HTERT RPE-1 (cell line): ENCODE results near the gene PSMA1.
"Not testable (repeated sequence)": the region's sequence is repeated elsewhere in the genome, so short reads cannot be mapped to it uniquely, and the experiment has no call there.

Source experiments
- in situ Hi-C: fragments of 300-500 bp; cut with MboI; formaldehyde crosslinking; loops from 4 replicates; pipeline ENCODE4 v1.14.3; 2020; ENCODE audit warnings: low sequenced_read_pairs

Gene PSMA1

DNA sequence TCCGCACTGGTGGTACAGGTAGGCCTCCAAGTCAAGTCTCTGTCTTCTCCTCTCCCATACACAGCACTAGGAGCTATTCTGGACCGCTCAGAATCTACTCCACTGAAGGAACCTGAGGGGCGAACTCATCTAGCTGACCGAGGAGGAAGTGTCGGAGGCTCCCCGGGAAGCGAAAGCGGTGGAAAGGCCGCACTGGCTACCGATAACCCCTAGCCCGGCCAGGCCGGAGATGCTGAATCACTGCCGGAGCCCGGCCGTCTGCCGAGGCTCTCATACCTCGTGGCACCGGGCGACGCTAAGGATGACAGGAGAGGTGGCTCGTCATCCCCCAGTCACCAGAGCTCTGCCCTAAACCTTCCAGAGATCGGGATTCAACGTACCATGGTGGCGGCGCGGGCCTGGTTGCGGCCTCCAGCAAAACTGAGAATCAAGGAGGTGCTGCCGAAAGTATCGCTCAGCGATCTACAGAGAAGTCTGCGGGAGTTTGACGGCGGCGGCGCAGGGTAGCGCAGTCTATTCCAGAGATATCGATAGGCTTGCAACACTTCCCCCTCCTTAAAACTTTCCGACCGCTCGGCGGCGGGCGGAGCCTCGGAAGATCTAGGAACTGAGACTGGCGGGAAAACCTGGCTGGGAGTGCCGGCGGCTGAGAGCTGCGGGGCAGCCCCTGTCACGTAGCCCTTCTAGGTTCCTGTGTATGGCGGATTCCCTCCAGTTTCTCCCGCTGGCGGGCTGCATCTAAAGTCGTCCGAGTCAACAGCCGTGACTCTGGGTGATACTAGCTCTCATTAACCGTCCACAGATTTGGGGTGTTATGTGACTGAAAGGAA lies at the start of gene PSMA1:
Gene PSMA1 (minus strand): TSS at position 470 of the 830 bp plus-strand sequence. CDS start 87 bp downstream, at position 383.
- in situ Hi-C loops = no loop called here

DNA sequence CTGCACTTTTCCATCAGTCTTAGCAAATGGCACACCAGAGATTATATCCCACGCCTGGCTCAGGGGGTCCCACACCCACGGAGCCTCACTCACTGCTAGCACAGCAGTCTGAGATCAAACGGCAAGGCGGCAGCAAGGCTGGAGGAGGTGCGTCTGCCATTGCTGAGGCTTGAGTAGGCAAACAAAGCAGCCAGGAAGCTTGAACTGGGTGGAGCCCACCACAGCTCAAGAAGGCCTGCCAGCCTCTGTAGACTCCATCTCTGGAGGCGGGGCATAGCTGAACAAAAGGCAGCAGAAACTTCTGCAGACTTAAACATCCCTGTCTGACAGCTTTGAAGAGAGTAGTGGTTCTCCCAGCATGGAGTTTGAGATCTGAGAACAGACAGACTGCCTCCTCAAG lies 49.3 kb upstream of the PSMA1 start:
- in situ Hi-C loops = not testable (repeated sequence)

DNA sequence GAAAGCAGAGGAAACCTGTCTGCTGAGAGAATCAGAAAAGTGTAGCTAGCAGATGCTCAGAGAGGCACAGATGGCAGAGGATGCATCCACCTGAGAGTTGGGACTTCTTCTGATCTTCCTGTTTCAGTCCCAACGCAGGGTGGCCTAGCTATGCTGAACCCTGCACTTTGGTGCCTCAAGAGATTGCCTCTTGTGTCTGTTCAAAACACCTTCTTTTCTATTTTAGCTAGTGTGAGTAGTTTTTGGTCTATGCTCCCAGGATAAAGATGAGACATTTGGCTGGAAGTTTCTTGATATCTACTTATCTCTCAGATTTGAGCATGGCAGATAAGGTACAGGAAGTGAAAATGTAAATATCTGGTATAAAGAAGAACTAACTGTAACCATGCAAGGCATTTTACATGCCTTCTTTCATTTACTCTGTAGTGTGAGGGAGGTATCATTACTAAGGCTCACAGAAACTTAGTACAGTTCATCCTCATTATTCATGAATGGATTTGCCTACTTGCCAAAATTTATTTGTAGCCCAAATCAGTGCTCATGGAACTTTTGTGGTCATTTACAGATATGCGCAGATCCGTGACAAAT lies 47.0 kb upstream of the PSMA1 start:
- in situ Hi-C loops = no loop called here

DNA sequence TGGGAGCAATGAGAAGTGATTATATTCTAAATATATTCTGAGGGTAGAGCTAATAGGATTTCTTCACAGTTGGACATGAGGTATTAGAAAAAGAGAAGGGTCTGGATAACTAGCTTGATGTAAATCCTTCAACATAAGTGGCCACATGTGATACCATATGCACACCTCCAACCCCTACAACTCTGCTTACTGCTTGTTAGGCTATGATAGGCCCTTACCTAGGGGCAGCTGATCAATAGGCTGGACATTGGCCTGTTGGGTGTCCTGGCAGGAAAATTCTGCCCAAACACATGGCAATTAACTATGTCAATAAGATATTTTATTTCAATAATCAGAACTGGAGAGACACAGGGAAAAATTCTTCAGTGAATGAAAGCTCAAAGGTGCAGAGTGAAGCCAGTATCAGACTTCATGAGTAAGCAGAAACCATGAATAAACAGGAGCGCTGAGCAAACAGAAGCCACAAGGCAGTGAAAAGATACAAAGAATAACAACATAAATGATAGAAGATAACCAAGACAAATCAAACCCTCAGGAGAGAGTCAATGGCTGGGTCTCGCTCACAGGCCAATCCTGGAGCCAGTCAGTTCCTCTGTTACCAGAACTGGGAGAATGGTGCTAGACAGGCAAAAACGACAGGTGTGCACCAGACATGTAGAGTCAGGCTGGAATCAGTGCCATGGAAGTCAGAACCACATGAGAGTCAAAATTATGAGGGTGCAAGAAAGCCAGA lies 46.3 kb upstream of the PSMA1 start:
- in situ Hi-C loops = no loop called here

DNA sequence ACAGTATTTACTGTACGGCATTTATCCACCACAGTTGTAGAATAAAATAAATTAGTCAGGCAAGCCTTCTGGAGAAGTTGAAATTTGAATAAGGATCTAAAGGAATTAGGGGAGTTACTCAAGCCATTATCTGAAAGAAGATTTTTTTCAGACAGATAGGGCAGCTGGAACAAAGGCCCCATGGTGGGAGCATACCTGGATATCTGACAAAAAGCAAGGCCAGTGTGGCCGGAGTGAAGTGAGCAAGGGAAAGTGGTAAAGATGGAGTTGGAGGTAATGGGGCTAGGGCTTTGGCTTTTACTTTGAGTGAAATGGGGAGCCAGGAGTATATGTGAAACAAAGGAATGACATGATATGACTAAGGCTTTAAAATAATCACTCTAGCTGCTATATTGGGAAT lies 45.7 kb upstream of the PSMA1 start:
- in situ Hi-C loops = no loop called here

DNA sequence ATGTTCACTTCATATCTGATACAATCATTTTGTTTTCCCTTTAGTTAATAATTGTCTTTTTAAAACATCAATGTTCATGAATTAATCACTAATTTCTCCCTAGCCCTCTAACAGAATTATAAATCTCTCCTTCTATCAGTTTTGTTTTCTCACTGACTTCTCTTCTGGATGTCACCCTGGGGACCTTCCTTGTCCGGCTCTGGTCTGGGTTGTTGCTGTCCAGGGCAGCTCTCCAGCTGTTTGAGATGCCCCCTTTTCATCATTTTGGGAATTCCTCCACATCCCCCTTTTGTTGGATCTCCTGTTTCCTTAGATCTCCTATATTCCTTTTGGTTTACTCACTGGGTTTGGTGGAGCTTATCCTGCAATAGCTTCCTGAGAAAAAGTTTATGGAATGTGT lies 35.6 kb upstream of the PSMA1 start:
- in situ Hi-C loops = no loop called here

DNA sequence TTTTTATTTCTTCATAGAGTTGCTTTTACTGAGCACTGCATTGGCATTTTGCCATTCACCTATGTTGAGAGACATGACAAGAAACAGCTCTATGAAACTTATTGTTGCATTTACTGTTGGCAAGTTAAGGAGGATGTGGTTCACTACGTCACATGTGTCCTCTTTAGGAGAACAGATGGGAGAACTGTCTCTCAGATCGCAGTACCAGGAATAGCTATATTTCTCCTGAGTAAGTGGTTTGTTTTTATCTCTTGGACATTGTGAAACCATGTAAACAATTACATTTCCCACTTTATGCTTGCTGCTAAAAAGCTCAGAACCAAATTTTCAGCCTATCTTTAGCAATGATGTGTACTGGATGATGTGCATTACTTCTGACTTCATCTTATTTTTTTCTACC lies 34.8 kb upstream of the PSMA1 start:
- in situ Hi-C loops = no loop called here

DNA sequence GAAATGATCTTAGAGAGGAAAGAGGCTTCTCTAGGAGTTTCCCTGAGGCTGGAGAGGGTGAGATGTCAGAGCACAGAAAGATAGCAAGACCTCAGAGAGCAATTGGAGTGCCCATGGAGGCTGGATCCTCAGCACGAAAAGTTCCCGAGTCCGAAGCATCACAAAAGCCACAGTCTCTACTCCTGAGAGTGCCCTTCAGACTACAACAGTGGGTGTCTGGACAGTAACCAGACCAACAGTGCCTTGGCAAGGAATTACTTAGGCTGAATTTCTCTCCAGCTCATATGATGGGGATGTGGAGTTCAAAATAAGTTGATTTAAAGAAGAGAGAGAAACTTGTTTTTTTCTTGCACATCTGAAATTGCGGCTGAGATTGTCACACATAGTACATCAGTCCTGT lies 31.9 kb upstream of the PSMA1 start:
- in situ Hi-C loops = no loop called here

DNA sequence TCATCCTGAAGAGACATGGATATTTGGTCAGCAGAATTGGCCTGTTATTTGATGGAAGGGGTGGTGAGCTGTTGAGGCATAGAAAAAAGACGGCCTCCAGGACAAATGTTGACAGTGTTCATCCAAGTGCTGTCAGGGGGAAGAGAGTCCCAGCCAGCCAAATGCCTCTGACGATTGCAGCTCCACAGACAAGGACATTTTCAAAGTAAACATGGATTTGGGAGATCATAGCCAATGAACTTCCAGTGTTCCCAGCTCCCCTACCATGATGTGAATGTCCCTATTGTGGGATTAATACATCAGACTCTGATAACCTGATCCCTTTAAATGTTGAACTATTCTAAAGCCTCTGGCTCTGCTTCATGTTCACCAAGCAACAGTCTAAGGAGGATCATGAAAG lies 31.2 kb upstream of the PSMA1 start:
- in situ Hi-C loops = no loop called here

DNA sequence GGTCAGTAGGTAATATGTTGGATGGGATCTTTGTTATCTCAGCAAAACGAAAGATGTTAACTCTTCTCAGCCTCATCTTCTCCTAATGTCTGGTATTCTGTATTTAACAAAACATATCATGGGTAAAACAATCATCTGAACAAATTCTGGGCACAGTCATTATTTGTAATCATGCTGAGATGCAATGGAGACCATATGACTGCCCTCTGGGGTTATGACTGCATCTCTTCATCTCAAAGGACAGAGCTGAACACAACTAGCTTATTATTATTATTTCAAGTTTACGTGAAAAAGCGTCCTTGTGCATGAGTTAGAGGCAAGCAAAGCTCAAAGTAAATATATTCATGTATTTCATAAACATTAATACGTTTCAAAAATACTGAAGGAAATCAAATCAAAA lies 29.7 kb upstream of the PSMA1 start:
- in situ Hi-C loops = no loop called here

DNA sequence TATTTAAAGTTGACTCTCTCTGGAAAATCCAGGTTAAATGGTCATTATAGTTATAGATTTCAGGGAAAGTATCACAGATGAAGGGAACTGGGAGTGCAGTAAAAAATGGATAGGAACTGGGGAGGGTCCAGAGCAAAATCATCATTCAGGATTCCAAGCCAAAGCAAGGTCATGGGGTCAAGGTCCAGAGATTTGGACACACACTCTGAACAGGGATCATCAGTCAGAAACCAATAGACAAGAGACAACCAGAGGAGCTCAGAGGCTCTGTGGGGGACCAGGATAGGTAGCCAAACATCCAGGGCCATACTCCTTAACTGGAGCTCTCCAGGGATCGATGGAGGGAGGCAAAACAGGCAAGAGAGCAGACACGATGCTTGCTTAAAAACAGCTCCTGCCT lies 27.3 kb upstream of the PSMA1 start:
- in situ Hi-C loops = no loop called here

DNA sequence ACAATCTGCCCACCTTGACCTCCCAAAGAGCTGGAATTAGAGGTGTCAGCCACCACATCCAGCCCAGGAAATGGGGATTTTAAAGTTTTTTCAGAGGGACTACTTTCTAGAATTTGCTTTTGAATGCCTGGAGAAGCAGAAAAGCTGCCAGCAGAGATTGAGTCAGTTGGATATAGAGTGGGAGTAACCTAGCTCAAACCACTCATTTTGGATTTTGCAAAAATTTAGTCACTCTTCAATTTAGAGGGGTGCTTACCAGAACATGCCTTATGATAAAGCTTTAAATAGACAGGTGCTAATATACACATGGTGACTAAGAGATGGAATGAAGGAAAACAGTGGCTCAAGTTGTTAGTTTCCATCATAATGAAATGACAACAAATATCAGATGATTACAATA lies 26.5 kb upstream of the PSMA1 start:
- in situ Hi-C loops = no loop called here

DNA sequence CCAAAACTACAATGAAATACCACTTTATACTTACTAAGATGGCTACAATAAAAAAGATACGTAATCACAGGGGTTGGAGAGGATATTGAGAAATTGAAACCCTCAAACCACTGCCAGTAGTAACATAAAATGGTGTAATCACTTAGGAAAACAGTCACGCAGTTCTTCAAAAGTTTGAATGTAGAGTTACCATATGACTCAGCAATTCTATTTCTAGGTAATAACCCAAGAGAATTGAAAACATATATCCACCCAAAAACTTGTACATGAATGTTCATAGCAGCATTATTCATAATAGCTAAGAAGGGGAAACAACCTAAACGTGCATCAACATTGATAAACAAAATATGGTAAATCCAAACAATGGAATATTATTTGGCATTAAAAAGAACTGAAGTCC lies 24.4 kb upstream of the PSMA1 start:
- in situ Hi-C loops = no loop called here

DNA sequence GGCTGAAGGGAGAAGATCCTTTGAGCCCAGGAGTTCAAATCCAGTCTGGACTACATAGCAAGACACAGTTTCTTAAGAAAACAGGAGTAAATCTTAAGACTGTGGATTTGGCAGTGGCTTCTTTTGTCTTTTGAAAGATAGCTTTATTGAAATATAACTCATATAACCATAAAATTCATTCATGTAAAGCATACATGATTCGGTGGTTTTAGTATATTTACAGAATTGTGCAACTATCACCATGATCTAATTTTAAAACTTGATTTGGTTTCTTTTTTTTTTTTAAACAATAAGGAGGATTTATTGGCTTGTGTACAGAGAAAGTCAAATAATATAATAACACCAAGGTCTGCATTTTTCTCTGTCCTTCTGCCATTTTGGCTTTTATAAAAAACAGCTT lies 23.1 kb upstream of the PSMA1 start:
- in situ Hi-C loops = no loop called here

DNA sequence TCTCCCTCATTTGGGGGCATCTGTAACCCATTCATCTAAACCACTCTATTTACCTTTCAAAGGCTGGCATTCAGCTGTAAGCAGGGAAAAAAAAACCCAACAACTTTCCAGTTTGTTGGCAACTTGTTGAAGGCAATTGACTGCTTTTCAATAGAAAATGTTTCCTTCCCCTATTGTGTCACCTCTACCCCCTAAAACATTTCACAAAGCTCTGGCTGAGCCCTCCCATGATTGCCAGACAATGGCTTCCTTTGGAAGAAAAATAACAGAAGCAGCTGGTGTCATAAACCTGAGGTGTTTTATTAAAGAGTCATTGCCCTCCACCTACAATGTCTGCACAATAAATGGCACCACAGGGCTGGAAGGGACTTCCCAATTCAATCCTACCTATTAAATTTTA lies 22.1 kb upstream of the PSMA1 start:
- in situ Hi-C loops = no loop called here

DNA sequence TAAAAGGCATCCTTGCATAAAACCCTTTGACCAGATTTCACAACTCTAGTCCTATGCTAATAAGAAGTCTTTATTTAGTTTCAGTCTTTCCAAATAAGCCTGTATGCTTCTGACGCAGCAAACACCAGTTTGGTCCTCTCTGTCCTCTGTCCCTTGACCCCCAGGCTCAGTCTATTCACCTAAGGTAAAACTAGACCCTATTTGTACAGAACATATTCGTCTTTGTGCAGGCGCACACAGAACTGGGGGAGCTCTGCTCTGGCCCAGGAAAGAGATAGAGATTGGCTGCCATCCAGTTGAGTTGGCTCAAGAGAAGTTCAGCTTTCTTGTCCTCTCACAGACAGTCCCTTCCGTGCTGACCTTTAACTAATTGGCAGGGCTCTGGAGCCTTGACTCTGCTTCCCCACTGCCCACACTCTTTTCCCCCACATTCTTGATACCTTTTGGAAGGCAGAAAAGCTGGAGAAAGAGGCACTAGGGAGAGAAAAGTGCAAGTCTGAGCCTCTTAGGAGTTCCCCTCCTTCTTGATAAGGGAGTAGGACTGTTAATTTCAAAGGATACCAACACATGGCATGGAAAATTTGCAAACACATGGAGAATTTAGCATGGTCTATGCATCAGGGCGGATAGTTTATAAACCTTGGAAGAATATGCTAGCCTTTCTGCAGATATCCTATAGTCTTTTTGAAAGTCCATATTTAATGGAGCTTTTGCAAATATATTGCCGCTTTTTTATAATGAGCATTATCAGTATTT lies 21.2 kb upstream of the PSMA1 start:
- in situ Hi-C loops = no loop called here

DNA sequence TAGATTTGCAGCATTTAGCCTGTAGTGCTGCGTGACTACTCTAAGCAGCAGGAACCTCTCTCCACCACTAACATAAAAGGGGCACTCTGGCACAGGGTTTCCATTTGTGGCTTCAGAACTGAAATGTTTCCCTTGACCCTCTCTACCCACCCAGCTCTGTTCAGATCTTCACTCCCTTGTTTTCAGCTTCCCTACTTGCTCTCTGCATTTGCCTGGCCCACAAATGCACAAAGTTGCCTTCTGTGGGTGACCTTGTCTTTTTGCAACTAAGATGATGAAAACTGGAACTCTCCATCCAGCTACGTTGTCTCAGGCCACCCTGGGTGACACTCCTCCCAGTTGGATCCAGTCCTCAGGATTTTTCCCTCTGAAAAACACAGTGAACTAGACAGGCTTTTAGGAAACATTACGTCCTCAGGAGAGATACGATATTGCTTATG lies 19.8 kb upstream of the PSMA1 start:
- in situ Hi-C loops = no loop called here

DNA sequence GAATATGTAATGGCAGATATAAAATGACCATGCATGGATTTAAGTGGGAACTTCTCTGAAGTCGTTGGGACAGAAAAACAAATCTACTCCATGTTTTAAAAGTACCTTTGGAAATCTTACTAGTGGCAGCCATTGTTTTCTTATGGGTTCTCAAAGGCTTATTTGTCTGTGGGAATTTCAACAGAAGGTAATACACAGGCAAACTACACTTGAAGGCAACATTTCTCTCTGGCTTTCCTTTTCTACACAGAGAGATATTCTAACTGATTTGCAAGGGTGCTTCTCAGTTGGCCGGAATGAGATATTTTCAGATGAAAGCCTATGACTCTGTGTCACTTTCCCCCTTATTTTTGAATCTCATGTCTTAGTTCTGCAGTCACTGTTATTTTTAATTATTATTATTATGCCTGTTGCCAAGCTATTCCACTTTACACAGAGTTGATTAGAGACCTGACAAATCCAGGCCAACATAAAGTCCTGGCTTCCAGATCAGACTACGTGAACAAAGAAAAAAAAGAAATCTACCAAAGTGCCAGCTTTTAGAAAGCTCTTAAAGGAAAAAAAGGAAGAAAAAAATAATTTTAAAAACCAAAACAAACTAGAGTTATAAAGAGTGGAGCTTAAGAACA lies 18.9 kb upstream of the PSMA1 start:
- in situ Hi-C loops = no loop called here

DNA sequence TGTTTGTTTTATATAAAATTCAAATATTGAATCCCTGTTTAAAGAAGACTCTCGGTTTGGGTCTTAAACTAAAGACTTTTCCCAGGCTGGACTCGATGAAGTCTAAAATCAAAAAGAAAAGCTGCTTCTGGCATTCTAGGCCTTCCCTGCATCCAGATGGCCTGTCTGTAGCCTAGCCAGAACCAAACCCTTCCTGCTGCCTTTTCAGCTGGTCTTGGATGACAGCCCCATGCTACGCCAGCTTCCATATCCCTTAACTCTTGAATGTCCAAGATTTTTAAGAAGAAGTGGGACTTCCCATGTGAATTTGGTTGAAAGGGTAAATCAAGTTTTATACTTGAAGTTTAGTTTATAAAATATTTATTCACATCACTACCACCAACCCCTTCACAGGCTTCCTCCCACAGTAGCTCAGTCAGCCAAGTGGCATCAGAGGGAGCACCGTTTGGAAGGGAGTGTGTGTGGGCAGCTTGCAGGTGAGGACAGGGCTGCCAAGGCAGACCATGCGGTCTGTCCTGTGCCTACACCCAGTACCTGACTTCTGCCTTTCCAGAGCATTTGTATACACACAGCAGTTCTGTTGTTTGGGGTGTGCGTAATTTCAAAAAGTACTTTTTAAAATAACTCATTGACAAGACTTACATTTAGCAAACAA lies 18.2 kb upstream of the PSMA1 start:
- in situ Hi-C loops = no loop called here

DNA sequence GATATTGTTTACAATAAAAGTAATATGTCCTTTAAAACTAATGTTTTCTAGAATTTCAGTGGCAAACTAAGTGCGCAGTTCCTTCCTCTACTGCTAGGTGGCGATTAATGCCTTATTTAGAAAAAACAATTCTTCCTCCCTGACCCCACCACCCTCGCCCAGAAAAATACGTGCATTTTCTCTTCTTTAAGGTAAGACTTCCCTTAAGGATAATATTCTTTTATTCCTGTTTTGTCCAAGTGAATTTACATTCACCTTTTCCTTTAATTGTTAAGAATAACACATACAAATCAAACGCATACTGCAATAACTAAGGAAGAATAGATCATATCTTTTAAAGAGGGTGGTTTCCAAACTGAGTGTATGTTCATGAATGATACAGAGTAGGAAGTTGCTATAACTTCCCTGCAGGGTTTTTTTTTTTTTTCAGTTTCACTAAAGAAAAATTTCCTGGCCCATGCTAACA lies 17.0 kb upstream of the PSMA1 start:
- in situ Hi-C loops = no loop called here
